SH-SY5Y (cell line): Measurements from ENCODE around the gene PAQR8.

ENCODE experiments used
- GATA2 ChIP-seq: IDR thresholded peaks from 2 replicates; pipeline ENCODE4 v1.6.1; 2011; ENCODE audit warnings: mild to moderate bottlenecking, low read depth, low read length
- GATA3 ChIP-seq: IDR thresholded peaks from 2 replicates; pipeline ENCODE4 v1.6.1; 2011; ENCODE audit warnings: low read depth, mild to moderate bottlenecking, low read length, moderate library complexity

- TF ChIP-seq GATA2, result no peak
- no peak for TF ChIP-seq GATA3
These were observed 37.8 kb downstream of the PAQR8 start for GRCh38 chr6:52399511-52400312.
